Fibroblast of villous mesenchyme (primary cell): ENCODE data around the gene TRAPPC11. TPM values are rescaled to one million over a fixed set of nuclear protein-coding genes. Genes with fewer than 3 reads are reported as not detected.
A peak's percentile ranks its signal among the peaks of the same experiment; 100 is the strongest.

ENCODE experiments used
- DNase-seq: peaks from one replicate; pipeline ENCODE4 v3.0.0-alpha.2; 2010; ENCODE audit warnings: low read depth
- H3K4me3 ChIP-seq: 2 replicates; pipeline ENCODE4 v1.5.1; 2011; ENCODE audit warnings: low read depth, mild to moderate bottlenecking, low read length
- CTCF ChIP-seq: IDR thresholded peaks from 2 replicates; pipeline ENCODE4 v1.5.1; 2012; ENCODE audit warnings: low read depth, mild to moderate bottlenecking, low read length; ENCODE audit not compliant: insufficient read depth
- total RNA-seq: library from RNA; depleted of rRNA; stranded (reverse); fragments of >200 nt; gene quantifications from 2 replicates; pipeline ENCODE4 v1.2.3, GENCODE V29; 2012

Gene TRAPPC11
- total RNA-seq, 1 donor: 69.1 TPM

DNA sequence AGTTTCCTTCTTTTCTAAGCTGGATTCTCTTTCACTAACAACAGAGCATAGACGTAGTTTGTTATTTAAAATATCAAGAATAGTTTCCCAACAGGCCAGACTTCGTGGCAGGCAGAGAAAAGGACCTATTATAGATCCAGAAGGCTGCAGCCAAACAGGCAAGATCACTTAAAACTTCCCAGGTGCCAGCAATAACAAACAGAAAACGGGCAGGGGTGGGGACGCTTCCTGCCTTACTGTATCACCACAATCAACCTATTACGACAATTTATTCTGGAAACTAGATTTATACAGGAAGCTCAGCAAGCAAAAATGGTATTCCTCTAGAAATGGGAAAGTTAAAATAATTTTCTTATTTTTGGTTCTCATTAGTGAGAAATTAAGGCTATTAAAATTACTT is 22.2 kb upstream of the TRAPPC11 start:
- no peak for TF ChIP-seq CTCF
- DNase-seq: no peak
- no peak overlapping the region for H3K4me3 ChIP-seq

DNA sequence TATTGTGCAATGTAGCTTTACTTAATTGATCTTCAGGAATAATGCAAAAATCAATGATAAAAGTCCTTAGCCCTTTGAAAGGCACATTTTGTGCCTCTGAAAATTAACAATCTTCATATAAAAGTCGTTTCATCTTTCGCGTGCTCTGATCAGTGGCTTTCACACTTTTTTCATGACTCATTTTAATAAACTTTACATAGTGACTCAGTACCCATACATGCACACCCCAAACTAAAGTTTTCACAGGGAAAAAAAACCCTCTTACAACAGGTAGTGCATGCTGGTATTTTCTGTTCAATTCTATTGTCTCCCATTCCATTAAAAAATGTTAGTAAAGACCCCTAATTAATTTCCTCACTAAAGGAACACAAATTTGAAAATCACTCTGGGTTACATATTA is 21.6 kb upstream of the TRAPPC11 start:
- H3K4me3 ChIP-seq: no peak overlapping the region
- DNase-seq: peak; percentile 24
- TF ChIP-seq CTCF: no peak

GRCh38 chr4:183638436-183638835 is 20.7 kb upstream of the TRAPPC11 start:
- no peak for TF ChIP-seq CTCF
- no peak overlapping the region for H3K4me3 ChIP-seq
- no peak for DNase-seq

- TF ChIP-seq CTCF: no peak
- DNase-seq: no peak
- no peak overlapping the region for H3K4me3 ChIP-seq
Measured at GRCh38 chr4:183639291-183639690, 19.8 kb upstream of the TRAPPC11 start.

DNA sequence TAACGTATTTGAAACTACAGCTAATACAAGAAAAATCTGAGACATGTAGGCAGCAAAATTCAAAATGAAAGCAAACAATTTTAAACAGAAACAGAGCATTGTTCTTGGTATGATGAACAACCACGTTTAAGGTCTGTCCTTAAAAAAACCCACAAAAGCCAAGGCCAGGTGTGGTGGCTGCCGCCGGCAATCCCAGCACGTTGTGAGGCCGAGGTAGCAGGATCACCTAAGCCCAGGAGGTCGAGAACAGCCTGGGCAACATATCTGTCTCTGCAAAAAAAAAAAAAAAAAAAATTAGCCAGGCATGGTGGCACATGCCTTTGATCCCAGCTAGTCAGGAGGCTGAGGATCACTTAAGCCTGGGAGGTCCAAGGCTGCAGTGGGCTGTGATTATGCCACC is 13.8 kb upstream of the TRAPPC11 start:
- DNase-seq: no peak
- TF ChIP-seq CTCF: no peak
- no peak overlapping the region for H3K4me3 ChIP-seq

- TF ChIP-seq CTCF: no peak
- no peak for DNase-seq
Measured at GRCh38 chr4:183657564-183657963, 1.5 kb upstream of the TRAPPC11 start.

DNA sequence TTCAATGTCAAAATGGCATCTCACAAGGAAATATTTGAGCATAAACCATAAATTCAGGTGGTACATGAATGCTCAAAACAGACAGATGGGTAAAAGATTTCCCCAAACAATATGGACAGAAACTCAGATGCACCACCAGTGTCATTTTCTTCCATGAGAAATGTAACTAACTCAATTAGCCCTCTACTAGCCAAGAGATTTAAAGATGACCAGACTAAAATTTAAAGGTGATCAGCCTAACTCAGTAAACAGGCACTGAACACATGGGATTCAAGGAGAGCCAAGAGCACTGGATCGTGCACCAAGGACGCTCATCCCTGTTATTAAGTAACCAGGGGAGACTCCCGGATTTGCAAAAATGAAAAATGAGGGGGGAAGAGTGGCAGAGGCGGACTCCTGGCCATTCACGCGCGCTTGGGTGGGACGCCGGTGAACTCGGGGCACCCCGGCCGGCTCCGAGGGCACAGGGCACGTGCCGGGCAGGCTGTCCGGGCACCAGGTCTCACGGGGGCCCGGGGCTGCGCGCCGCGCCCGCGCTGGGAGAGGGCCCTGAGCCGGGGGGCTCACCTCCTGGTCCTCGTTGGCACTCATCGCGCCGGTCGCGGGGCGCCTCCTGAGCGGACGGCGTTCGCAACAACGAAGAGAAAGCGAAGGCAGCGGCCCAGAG is 598 bp upstream of the TRAPPC11 start:
- peak; percentile 22 for DNase-seq
- no peak for TF ChIP-seq CTCF
- H3K4me3 ChIP-seq: peak overlapping the region; percentile 69

More at GRCh38 chr4:183657564-183657963, 1.5 kb upstream of the TRAPPC11 start:
- no peak overlapping the region for H3K4me3 ChIP-seq
